Endothelial cell of umbilical vein (primary cell): ENCODE measurements around the gene PPM1H.

Source experiments
- EZH2 ChIP-seq: IDR thresholded peaks from 2 replicates; pipeline ENCODE4 v1.6.1; 2012; ENCODE audit warnings: borderline replicate concordance, low read depth, mild to moderate bottlenecking, moderate library complexity, low read length, inconsistent platforms; ENCODE audit not compliant: severe bottlenecking
- MYC ChIP-seq: IDR thresholded peaks from one replicate; pipeline ENCODE4 v1.6.1; 2011; ENCODE audit warnings: mild to moderate bottlenecking, low read depth, low read length
- POLR2A ChIP-seq: IDR thresholded peaks from 2 replicates; pipeline ENCODE4 v1.6.1; 2012; ENCODE audit warnings: low read depth, mild to moderate bottlenecking, control low read depth, low read length
- TF ChIP-seq, protein P1 (sequence below), 2 donors: IDR thresholded peaks; 1 replicate in 1 of 2; 2 replicates in 1 of 2; pipeline ENCODE4 v1.5.1; 2011; ENCODE audit warnings: low read length in 2 of 2, mild to moderate bottlenecking in 2 of 2, moderate library complexity in 2 of 2, control low read depth in 1 of 2, inconsistent platforms in 1 of 2, low read depth in 1 of 2; ENCODE audit not compliant: insufficient read depth in 1 of 2; ENCODE audit errors: extremely low read depth in 1 of 2
- TF ChIP-seq, protein P2 (sequence below): IDR thresholded peaks from 2 replicates; pipeline ENCODE4 v1.6.1; 2011; ENCODE audit not compliant: insufficient read depth, insufficient read length

DNA sequence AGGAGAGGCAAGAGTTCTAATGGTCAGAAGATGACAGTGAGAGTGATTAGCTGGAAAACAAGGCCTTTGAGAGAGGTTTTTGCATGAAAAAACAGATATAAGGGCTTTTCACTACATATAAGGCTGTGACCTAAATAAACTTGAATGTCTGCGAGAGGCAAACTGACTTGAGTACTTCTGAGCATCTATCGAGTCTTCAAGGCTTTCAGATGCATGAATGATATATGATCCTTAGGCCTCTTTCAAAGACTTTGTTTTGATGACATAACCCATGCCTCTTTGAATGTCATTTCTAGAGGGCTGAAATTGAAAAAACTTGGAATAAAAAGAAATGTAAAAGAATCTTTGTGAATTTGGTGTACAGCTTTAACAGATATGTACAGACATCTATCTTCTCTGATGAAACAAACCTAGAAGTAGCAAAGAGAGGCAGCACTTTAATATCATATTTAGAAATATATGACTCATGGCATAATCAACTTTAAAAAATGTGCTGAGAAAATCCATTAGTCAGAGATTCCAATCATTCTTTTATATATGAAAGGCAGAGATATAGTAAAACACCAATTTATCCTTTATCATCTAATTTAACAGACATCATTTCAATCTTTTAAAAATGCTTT, 72.6 kb downstream of the PPM1H start:
- TF ChIP-seq POLR2A (no peak), MYC (no peak), EZH2 (no peak)
- TF ChIP-seq, protein P1, sequence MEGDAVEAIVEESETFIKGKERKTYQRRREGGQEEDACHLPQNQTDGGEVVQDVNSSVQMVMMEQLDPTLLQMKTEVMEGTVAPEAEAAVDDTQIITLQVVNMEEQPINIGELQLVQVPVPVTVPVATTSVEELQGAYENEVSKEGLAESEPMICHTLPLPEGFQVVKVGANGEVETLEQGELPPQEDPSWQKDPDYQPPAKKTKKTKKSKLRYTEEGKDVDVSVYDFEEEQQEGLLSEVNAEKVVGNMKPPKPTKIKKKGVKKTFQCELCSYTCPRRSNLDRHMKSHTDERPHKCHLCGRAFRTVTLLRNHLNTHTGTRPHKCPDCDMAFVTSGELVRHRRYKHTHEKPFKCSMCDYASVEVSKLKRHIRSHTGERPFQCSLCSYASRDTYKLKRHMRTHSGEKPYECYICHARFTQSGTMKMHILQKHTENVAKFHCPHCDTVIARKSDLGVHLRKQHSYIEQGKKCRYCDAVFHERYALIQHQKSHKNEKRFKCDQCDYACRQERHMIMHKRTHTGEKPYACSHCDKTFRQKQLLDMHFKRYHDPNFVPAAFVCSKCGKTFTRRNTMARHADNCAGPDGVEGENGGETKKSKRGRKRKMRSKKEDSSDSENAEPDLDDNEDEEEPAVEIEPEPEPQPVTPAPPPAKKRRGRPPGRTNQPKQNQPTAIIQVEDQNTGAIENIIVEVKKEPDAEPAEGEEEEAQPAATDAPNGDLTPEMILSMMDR (IDR thresholded peaks at IDR 0.05; ENCODE audit: extremely low read depth in 1 of 2, insufficient read depth in 1 of 2, low read depth in 1 of 2, low read length in 2 of 2): no peak
- TF ChIP-seq, protein P2, sequence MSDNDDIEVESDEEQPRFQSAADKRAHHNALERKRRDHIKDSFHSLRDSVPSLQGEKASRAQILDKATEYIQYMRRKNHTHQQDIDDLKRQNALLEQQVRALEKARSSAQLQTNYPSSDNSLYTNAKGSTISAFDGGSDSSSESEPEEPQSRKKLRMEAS: no peak
